Naive thymus-derived CD4-positive, alpha-beta T cell (primary cell): ENCODE data around the gene PRDM16. TPM values are rescaled to one million over a fixed set of nuclear protein-coding genes. Genes with fewer than 3 reads are reported as not detected.
A peak's percentile ranks its signal among the peaks of the same experiment; 100 is the strongest.

Experiments
- ATAC-seq: fragments of 150-1000 bp; cut with Tn5 transposase; 2 replicates; pipeline ENCODE4 v1.10.0; 2021; ENCODE audit warnings: mild to moderate bottlenecking, moderate library complexity
- CTCF ChIA-PET: fragments of 350-600 bp; sonication (Branson Sonifier 250); formaldehyde crosslinking; loops from one replicate; lab custom pipeline; 2021; ENCODE audit warnings: antibody characterized with exemption; lab: Charles Lee
- POLR2A ChIA-PET: fragments of 350-600 bp; sonication (Branson Sonifier 250); formaldehyde crosslinking; loops from one replicate; lab custom pipeline; 2021; ENCODE audit warnings: antibody characterized with exemption, inconsistent platforms; lab: Charles Lee
- DNase-seq, 9 donors: peaks; one replicate each; pipeline versions ENCODE4 v3.0.0 to v3.0.0-alpha.2; 2020 to 2022; ENCODE audit warnings: mixed read lengths in 1 of 9
- H3K27ac ChIP-seq: one replicate; pipeline ENCODE4 v1.7.0; 2013; ENCODE audit warnings: mild to moderate bottlenecking, low read depth, low read length, moderate library complexity
- H3K27me3 ChIP-seq, 2 donors: one replicate each; pipeline ENCODE4 v1.7.0; 2013; ENCODE audit warnings: low read length in 2 of 2, mild to moderate bottlenecking in 2 of 2, moderate library complexity in 2 of 2; ENCODE audit not compliant: control insufficient read depth in 2 of 2, insufficient read depth in 2 of 2
- H3K36me3 ChIP-seq, 3 experiments: 1 replicate in 2 of 3; 2 replicates in 1 of 3; pipeline ENCODE4 v1.7.0; 2013; ENCODE audit warnings: low read length in 3 of 3, mild to moderate bottlenecking in 3 of 3, moderate library complexity in 1 of 3; ENCODE audit not compliant: insufficient read depth in 3 of 3, control insufficient read depth in 2 of 3
- H3K4me1 ChIP-seq, 2 donors: one replicate each; pipeline ENCODE4 v1.7.0; 2013; ENCODE audit warnings: low read length in 2 of 2, mild to moderate bottlenecking in 2 of 2, moderate library complexity in 1 of 2; ENCODE audit not compliant: control insufficient read depth in 2 of 2, insufficient read depth in 2 of 2
- H3K4me3 ChIP-seq: 2 replicates; pipeline ENCODE4 v1.7.0; 2013; ENCODE audit warnings: mild to moderate bottlenecking, low read length
- H3K9me3 ChIP-seq, 3 experiments: 1 replicate in 2 of 3; 2 replicates in 1 of 3; pipeline ENCODE4 v1.7.0; 2013; ENCODE audit warnings: low read length in 3 of 3; ENCODE audit not compliant: control insufficient read depth in 2 of 3
- H3K27ac Mint-ChIP-seq, 9 donors: one replicate each; pipeline ENCODE4 v1.8.0; 2020 to 2022; ENCODE audit warnings: mixed read lengths in 9 of 9, mild to moderate bottlenecking in 8 of 9, moderate library complexity in 5 of 9, inconsistent platforms in 2 of 9
- H3K27me3 Mint-ChIP-seq, 5 donors: one replicate each; pipeline ENCODE4 v1.8.0; 2021 to 2022; ENCODE audit warnings: mixed read lengths in 5 of 5, mild to moderate bottlenecking in 1 of 5
- H3K36me3 Mint-ChIP-seq, 5 donors: one replicate each; pipeline ENCODE4 v1.8.0; 2020 to 2022; ENCODE audit warnings: mixed read lengths in 5 of 5, mild to moderate bottlenecking in 3 of 5, inconsistent platforms in 1 of 5
- H3K4me1 Mint-ChIP-seq, 7 donors: one replicate each; pipeline ENCODE4 v1.8.0; 2020 to 2022; ENCODE audit warnings: mixed read lengths in 7 of 7, mild to moderate bottlenecking in 3 of 7, inconsistent platforms in 1 of 7
- H3K4me3 Mint-ChIP-seq, 10 donors: one replicate each; pipeline ENCODE4 v1.8.0; 2020 to 2022; ENCODE audit warnings: mild to moderate bottlenecking in 10 of 10, mixed read lengths in 10 of 10, moderate library complexity in 6 of 10, inconsistent platforms in 2 of 10
- H3K9me3 Mint-ChIP-seq, 11 donors: one replicate each; pipeline ENCODE4 v1.8.0; 2020 to 2022; ENCODE audit warnings: mixed read lengths in 11 of 11, mild to moderate bottlenecking in 4 of 11, inconsistent platforms in 1 of 11, moderate library complexity in 1 of 11
- intact Hi-C, 2 donors: fragments of 100-400 bp; cut with micrococcal nuclease; formaldehyde crosslinking; loops; one replicate each; pipeline ENCODE4 v1.15.1; 2023
- polyA plus RNA-seq, 2 donors: library from polyadenylated mRNA; unstranded; fragments of 300-500 nt; fragmentation: Illumina TruSeq; gene quantifications; one replicate each; pipeline ENCODE4 v1.2.3, GENCODE V29; 2021
- total RNA-seq, 6 experiments: library from RNA in 5 of 6; stranded (reverse) in 5 of 6; gene quantifications; 1 replicate in 5 of 6; 2 replicates in 1 of 6; pipeline ENCODE4 v1.2.3 and lab custom pipeline; 2021 to 2026

Gene PRDM16
- total and polyA plus RNA-seq, 7 experiments from 2014 or later: 0.05 to 0.61 (median 0.36) TPM; not detected in 2

GRCh38 chr1:3171761-3172160, 102.8 kb downstream of the PRDM16 start:
- H3K4me3 ChIP-seq: no peak overlapping the region
- Mint-ChIP-seq H3K4me1 (peaks cover 0 to 6% (median 0%) of the 10 kb centered on the region in 7 donors), H3K9me3 (peaks cover 0 to 3% (median 0%) of the 10 kb centered on the region in 11 donors), H3K27me3 (peaks cover 13 to 40% (median 32%) of the 10 kb centered on the region in 5 donors), H3K4me3 (no peak overlapping the region), H3K36me3 (peaks cover 0 to 3% (median 0%) of the 10 kb centered on the region in 5 donors), H3K27ac (no peak overlapping the region)
- CTCF ChIA-PET: no interaction called here
- no peak for DNase-seq
- POLR2A ChIA-PET: no interaction called here
- no peaks in the 10 kb centered on the region for H3K4me1 ChIP-seq
- H3K36me3 ChIP-seq: no peaks in the 10 kb centered on the region
- intact Hi-C loops: no loop called here
- no peaks in the 10 kb centered on the region for H3K9me3 ChIP-seq
- no peaks in the 10 kb centered on the region for H3K27me3 ChIP-seq
- no peak for ATAC-seq
- H3K27ac ChIP-seq: no peak overlapping the region

- H3K27ac Mint-ChIP-seq: peak overlapping the region in 1 of 9 donors; percentile 62
- intact Hi-C loops: no loop called here
Measured at GRCh38 chr1:3172431-3173380, 103.7 kb downstream of the PRDM16 start.

GRCh38 chr1:3173381-3173980, 104.5 kb downstream of the PRDM16 start:
- intact Hi-C loops: no loop called here
- H3K9me3 Mint-ChIP-seq: peaks cover 0 to 3% (median 0%) of the 10 kb centered on the region in 11 donors
- H3K4me1 Mint-ChIP-seq: peaks cover 0 to 5% (median 0%) of the 10 kb centered on the region in 7 donors
- no peak overlapping the region for H3K27ac Mint-ChIP-seq
- Histone ChIP-seq H3K9me3 (no peaks in the 10 kb centered on the region), H3K27me3 (no peaks in the 10 kb centered on the region), H3K4me1 (no peaks in the 10 kb centered on the region), H3K36me3 (no peaks in the 10 kb centered on the region), H3K27ac (no peak overlapping the region), H3K4me3 (no peak overlapping the region)
- H3K27me3 Mint-ChIP-seq: peaks cover 13 to 40% (median 32%) of the 10 kb centered on the region in 5 donors
- H3K36me3 Mint-ChIP-seq: peaks cover 0 to 3% (median 0%) of the 10 kb centered on the region in 5 donors
- ATAC-seq (no peak), DNase-seq (no peak)
- ChIA-PET CTCF (no interaction called here), POLR2A (interaction anchor here (0.7 kb wide), 1 partner anchor 25 kb away, joined by 3 read pairs; no protein-coding TSS in a partner anchor)
- H3K4me3 Mint-ChIP-seq: no peak overlapping the region

More at GRCh38 chr1:3172431-3173380, 103.7 kb downstream of the PRDM16 start:
- peaks cover 0 to 3% (median 0%) of the 10 kb centered on the region in 5 donors for H3K36me3 Mint-ChIP-seq
- Histone ChIP-seq H3K4me3 (no peak overlapping the region), H3K4me1 (no peaks in the 10 kb centered on the region), H3K9me3 (no peaks in the 10 kb centered on the region), H3K27me3 (no peaks in the 10 kb centered on the region), H3K27ac (no peak overlapping the region), H3K36me3 (no peaks in the 10 kb centered on the region)
- peaks cover 13 to 40% (median 32%) of the 10 kb centered on the region in 5 donors for H3K27me3 Mint-ChIP-seq
- ChIA-PET POLR2A (no interaction called here), CTCF (no interaction called here)
- peaks cover 0 to 3% (median 0%) of the 10 kb centered on the region in 11 donors for H3K9me3 Mint-ChIP-seq
- H3K4me3 Mint-ChIP-seq: no peak overlapping the region
- ATAC-seq (no peak), DNase-seq (no peak)
- H3K4me1 Mint-ChIP-seq: peaks cover 0 to 5% (median 0%) of the 10 kb centered on the region in 7 donors

- Mint-ChIP-seq H3K27ac (no peak overlapping the region), H3K27me3 (peaks cover 13 to 40% (median 32%) of the 10 kb centered on the region in 5 donors), H3K4me3 (no peak overlapping the region), H3K36me3 (peaks cover 0 to 3% (median 0%) of the 10 kb centered on the region in 5 donors), H3K9me3 (peaks cover 0 to 3% (median 0%) of the 10 kb centered on the region in 11 donors), H3K4me1 (peaks cover 0 to 5% (median 0%) of the 10 kb centered on the region in 7 donors)
- no peaks in the 10 kb centered on the region for H3K27me3 ChIP-seq
- ChIA-PET POLR2A (no interaction called here), CTCF (no interaction called here)
- no peak for DNase-seq
- intact Hi-C loops: no loop called here
- no peak overlapping the region for H3K4me3 ChIP-seq
- no peaks in the 10 kb centered on the region for H3K4me1 ChIP-seq
- peak; percentile 43 for ATAC-seq
- no peak overlapping the region for H3K27ac ChIP-seq
- H3K36me3 ChIP-seq: no peaks in the 10 kb centered on the region
- no peaks in the 10 kb centered on the region for H3K9me3 ChIP-seq
Measured at GRCh38 chr1:3174487-3175247, 105.7 kb downstream of the PRDM16 start.

- no peak for DNase-seq
- POLR2A ChIA-PET: no interaction called here
- Histone ChIP-seq H3K36me3 (no peaks in the 10 kb centered on the region), H3K4me1 (no peaks in the 10 kb centered on the region), H3K4me3 (no peak overlapping the region), H3K9me3 (no peaks in the 10 kb centered on the region), H3K27ac (no peak overlapping the region), H3K27me3 (no peaks in the 10 kb centered on the region)
- H3K27ac Mint-ChIP-seq: no peak overlapping the region
- no peak overlapping the region for H3K4me3 Mint-ChIP-seq
- peaks cover 0 to 3% (median 0%) of the 10 kb centered on the region in 5 donors for H3K36me3 Mint-ChIP-seq
- intact Hi-C loops: no loop called here
- ATAC-seq: no peak
- peaks cover 0 to 4% (median 0%) of the 10 kb centered on the region in 11 donors for H3K9me3 Mint-ChIP-seq
- H3K4me1 Mint-ChIP-seq: peaks cover 0 to 5% (median 0%) of the 10 kb centered on the region in 7 donors
- CTCF ChIA-PET: no interaction called here
- H3K27me3 Mint-ChIP-seq: peaks cover 13 to 40% (median 32%) of the 10 kb centered on the region in 5 donors
Measured at GRCh38 chr1:3175486-3175885, 106.5 kb downstream of the PRDM16 start.

GRCh38 chr1:3176028-3176427, 107.0 kb downstream of the PRDM16 start:
- ATAC-seq: no peak
- no peaks in the 10 kb centered on the region for H3K36me3 ChIP-seq
- H3K27ac ChIP-seq: no peak overlapping the region
- H3K27ac Mint-ChIP-seq: no peak overlapping the region
- H3K4me3 Mint-ChIP-seq: no peak overlapping the region
- POLR2A ChIA-PET: no interaction called here
- peaks cover 12 to 36% (median 29%) of the 10 kb centered on the region in 5 donors for H3K27me3 Mint-ChIP-seq
- no peaks in the 10 kb centered on the region for H3K27me3 ChIP-seq
- H3K9me3 Mint-ChIP-seq: peaks cover 0 to 4% (median 0%) of the 10 kb centered on the region in 11 donors
- H3K4me1 ChIP-seq: no peaks in the 10 kb centered on the region
- no peak for DNase-seq
- no peaks in the 10 kb centered on the region for H3K9me3 ChIP-seq
- H3K36me3 Mint-ChIP-seq: peaks cover 0 to 3% (median 0%) of the 10 kb centered on the region in 5 donors
- intact Hi-C loops: no loop called here
- H3K4me3 ChIP-seq: no peak overlapping the region
- H3K4me1 Mint-ChIP-seq: peaks cover 0 to 4% (median 0%) of the 10 kb centered on the region in 7 donors
- CTCF ChIA-PET: no interaction called here
